Measurements from ENCODE around the gene RABGEF1. TPM values are rescaled to one million over a fixed set of nuclear protein-coding genes. Genes with fewer than 3 reads are reported as not detected.
"Not testable (repeated sequence)": the region's sequence is repeated elsewhere in the genome, so short reads cannot be mapped to it uniquely, and the experiment has no call there.

Gene RABGEF1
- total and polyA plus RNA-seq, 2 donors (not counting 1 experiment from before 2014, with no cell fraction given), result 41.6 to 47.9 TPM

GRCh38 chr7:66763633-66764355 is 23.3 kb downstream of the RABGEF1 start:
- not testable (repeated sequence) for H3K27ac ChIP-seq (ENCODE audit: insufficient read depth, low read length); H4K20me1 ChIP-seq (ENCODE audit: control insufficient read depth, extremely low read depth, insufficient read depth, low read length)

DNA sequence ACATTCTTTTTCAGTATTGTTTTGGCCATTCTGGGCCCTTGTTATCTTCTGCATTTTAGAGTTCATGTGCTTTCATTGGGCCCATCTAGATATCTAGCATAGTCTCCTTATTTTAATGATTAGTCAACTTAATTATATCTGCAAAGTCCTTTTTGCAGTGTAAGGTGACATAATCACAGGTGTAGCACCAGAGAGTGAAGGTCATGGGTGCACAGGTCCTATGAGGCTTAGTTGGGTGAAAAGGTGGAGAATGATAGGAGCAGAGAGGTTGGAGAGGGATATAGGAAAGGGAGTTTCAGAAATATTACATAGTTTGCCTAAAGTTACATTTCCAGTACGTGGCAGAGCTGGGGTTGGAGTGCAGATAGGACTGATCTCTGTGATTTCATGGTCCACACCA is 24.4 kb downstream of the RABGEF1 start:
- DNase-seq (ENCODE audit: low read depth in 2 of 2); H3K27ac ChIP-seq (ENCODE audit: insufficient read depth, low read length); H4K20me1 ChIP-seq (ENCODE audit: control insufficient read depth, extremely low read depth, insufficient read depth, low read length); H3K27me3 ChIP-seq (ENCODE audit: control insufficient read depth, insufficient read depth, low read length); H3K4me3 ChIP-seq (replicated peaks in 1 of 4; ENCODE audit: control extremely low read depth in 1 of 4, insufficient read depth in 1 of 4, low read depth in 3 of 4, low read length in 4 of 4); H3K9me3 ChIP-seq (ENCODE audit: control insufficient read depth, insufficient read depth, low read depth, low read length); H2AFZ ChIP-seq (ENCODE audit: low read length); H3K36me3 ChIP-seq (ENCODE audit: control insufficient read depth, insufficient read depth, low read length); H3K4me2 ChIP-seq (ENCODE audit: extremely low read depth, insufficient read depth, low read length); H3K9ac ChIP-seq (ENCODE audit: insufficient read depth, low read length); H3K4me1 ChIP-seq (ENCODE audit: control insufficient read depth, extremely low read depth, insufficient read depth, low read length): not testable (repeated sequence)
- H3K79me2 ChIP-seq (ENCODE audit: control insufficient read depth, insufficient read depth, low read length), result peaks cover 60% of the 10 kb centered on the region

More at GRCh38 chr7:66763633-66764355, 23.3 kb downstream of the RABGEF1 start:
- H3K9ac ChIP-seq (ENCODE audit: insufficient read depth, low read length); H3K9me3 ChIP-seq (ENCODE audit: control insufficient read depth, insufficient read depth, low read depth, low read length); H3K4me1 ChIP-seq (ENCODE audit: control insufficient read depth, extremely low read depth, insufficient read depth, low read length); H2AFZ ChIP-seq (ENCODE audit: low read length); H3K36me3 ChIP-seq (ENCODE audit: control insufficient read depth, insufficient read depth, low read length); H3K4me2 ChIP-seq (ENCODE audit: extremely low read depth, insufficient read depth, low read length); H3K27me3 ChIP-seq (ENCODE audit: control insufficient read depth, insufficient read depth, low read length); H3K4me3 ChIP-seq (replicated peaks in 1 of 4; ENCODE audit: control extremely low read depth in 1 of 4, insufficient read depth in 1 of 4, low read depth in 3 of 4, low read length in 4 of 4): not testable (repeated sequence)
- H3K79me2 ChIP-seq (ENCODE audit: control insufficient read depth, insufficient read depth, low read length), result peaks cover 59% of the 10 kb centered on the region
- peak; percentile 21 to 81 for DNase-seq (ENCODE audit: low read depth in 2 of 2)

- not testable (repeated sequence) for H3K4me3 ChIP-seq (replicated peaks in 1 of 4; ENCODE audit: control extremely low read depth in 1 of 4, insufficient read depth in 1 of 4, low read depth in 3 of 4, low read length in 4 of 4); H3K4me1 ChIP-seq (ENCODE audit: control insufficient read depth, extremely low read depth, insufficient read depth, low read length); H2AFZ ChIP-seq (ENCODE audit: low read length); H3K36me3 ChIP-seq (ENCODE audit: control insufficient read depth, insufficient read depth, low read length); H3K27me3 ChIP-seq (ENCODE audit: control insufficient read depth, insufficient read depth, low read length); H3K27ac ChIP-seq (ENCODE audit: insufficient read depth, low read length); H3K4me2 ChIP-seq (ENCODE audit: extremely low read depth, insufficient read depth, low read length); H3K9ac ChIP-seq (ENCODE audit: insufficient read depth, low read length); H3K9me3 ChIP-seq (ENCODE audit: control insufficient read depth, insufficient read depth, low read depth, low read length); H4K20me1 ChIP-seq (ENCODE audit: control insufficient read depth, extremely low read depth, insufficient read depth, low read length)
- peak in 1 of 2 donors; percentile 33 for DNase-seq (ENCODE audit: low read depth in 2 of 2)
- H3K79me2 ChIP-seq (ENCODE audit: control insufficient read depth, insufficient read depth, low read length), result peaks cover 61% of the 10 kb centered on the region
Measured at GRCh38 chr7:66765322-66766025, 24.9 kb downstream of the RABGEF1 start.

- Histone ChIP-seq H3K4me1 (ENCODE audit: control insufficient read depth, extremely low read depth, insufficient read depth, low read length) (peaks cover 12% of the 10 kb centered on the region), H3K79me2 (ENCODE audit: control insufficient read depth, insufficient read depth, low read length) (peaks cover 63% of the 10 kb centered on the region), H3K9ac (ENCODE audit: insufficient read depth, low read length) (no peak overlapping the region), H3K4me2 (ENCODE audit: extremely low read depth, insufficient read depth, low read length) (no peak overlapping the region), H2AFZ (ENCODE audit: low read length) (no peak overlapping the region), H3K36me3 (ENCODE audit: control insufficient read depth, insufficient read depth, low read length) (no peaks in the 10 kb centered on the region), H3K4me3 (replicated peaks in 1 of 4; ENCODE audit: control extremely low read depth in 1 of 4, insufficient read depth in 1 of 4, low read depth in 3 of 4, low read length in 4 of 4) (no peak overlapping the region), H4K20me1 (ENCODE audit: control insufficient read depth, extremely low read depth, insufficient read depth, low read length) (no peaks in the 10 kb centered on the region), H3K9me3 (ENCODE audit: control insufficient read depth, insufficient read depth, low read depth, low read length) (no peaks in the 10 kb centered on the region), H3K27ac (ENCODE audit: insufficient read depth, low read length) (no peak overlapping the region), H3K27me3 (ENCODE audit: control insufficient read depth, insufficient read depth, low read length) (no peaks in the 10 kb centered on the region)
- DNase-seq (ENCODE audit: low read depth in 2 of 2), result no peak
- TF ChIP-seq CTCF (conservative IDR thresholded peaks at IDR 0.05 in 1 of 2, IDR thresholded peaks at IDR 0.05 in 1 of 2; ENCODE audit: low read depth in 1 of 2, low read length in 2 of 2) (no peak), EZH2 (IDR thresholded peaks at IDR 0.05; ENCODE audit: low read length, missing control alignments) (no peak)
Measured at GRCh38 chr7:66766041-66766440, 25.5 kb downstream of the RABGEF1 start.

- H3K9ac ChIP-seq (ENCODE audit: insufficient read depth, low read length); H3K9me3 ChIP-seq (ENCODE audit: control insufficient read depth, insufficient read depth, low read depth, low read length); H4K20me1 ChIP-seq (ENCODE audit: control insufficient read depth, extremely low read depth, insufficient read depth, low read length); H2AFZ ChIP-seq (ENCODE audit: low read length); DNase-seq (ENCODE audit: low read depth in 2 of 2); H3K27ac ChIP-seq (ENCODE audit: insufficient read depth, low read length); H3K36me3 ChIP-seq (ENCODE audit: control insufficient read depth, insufficient read depth, low read length); H3K4me3 ChIP-seq (replicated peaks in 1 of 4; ENCODE audit: control extremely low read depth in 1 of 4, insufficient read depth in 1 of 4, low read depth in 3 of 4, low read length in 4 of 4); H3K27me3 ChIP-seq (ENCODE audit: control insufficient read depth, insufficient read depth, low read length); H3K4me2 ChIP-seq (ENCODE audit: extremely low read depth, insufficient read depth, low read length): not testable (repeated sequence)
- Histone ChIP-seq H3K79me2 (ENCODE audit: control insufficient read depth, insufficient read depth, low read length) (peaks cover 63% of the 10 kb centered on the region), H3K4me1 (ENCODE audit: control insufficient read depth, extremely low read depth, insufficient read depth, low read length) (peaks cover 12% of the 10 kb centered on the region)
Measured at GRCh38 chr7:66767486-66767885, 27.0 kb downstream of the RABGEF1 start.
